GM23248 (cell line): ENCODE results near the gene ITGA8. TPM values are rescaled to one million over a fixed set of nuclear protein-coding genes. Genes with fewer than 3 reads are reported as not detected.
A peak's percentile ranks its signal among the peaks of the same experiment; 100 is the strongest.

Experiments
- DNase-seq: peaks from one replicate; pipeline ENCODE4 v3.0.0-alpha.2; 2015
- H2AFZ ChIP-seq: fragments of 200-600 bp; sonication (generic); 2 replicates; pipeline ENCODE4 v1.6.1; 2016; ENCODE audit warnings: antibody characterized with exemption
- H3F3A ChIP-seq: fragments of 200-600 bp; sonication (generic); 2 replicates; pipeline ENCODE4 v1.6.1; 2016; ENCODE audit warnings: mild to moderate bottlenecking, antibody characterized with exemption, mixed run types; ENCODE audit not compliant: insufficient read depth
- H3K27ac ChIP-seq: fragments of 200-600 bp; sonication (generic); 2 replicates; pipeline ENCODE4 v1.5.1; 2016; ENCODE audit warnings: mild to moderate bottlenecking
- H3K27me3 ChIP-seq: fragments of 200-600 bp; sonication (generic); replicated peaks from 2 replicates; pipeline ENCODE4 v1.6.1; 2016; ENCODE audit warnings: mild to moderate bottlenecking; ENCODE audit not compliant: insufficient read depth
- H3K36me3 ChIP-seq: fragments of 200-600 bp; sonication (generic); 2 replicates; pipeline ENCODE4 v1.6.1; 2016; ENCODE audit warnings: low read depth, mild to moderate bottlenecking
- H3K4me1 ChIP-seq: fragments of 200-600 bp; sonication (generic); 2 replicates; pipeline ENCODE4 v1.6.1; 2016; ENCODE audit warnings: mild to moderate bottlenecking; ENCODE audit not compliant: insufficient read depth
- H3K4me2 ChIP-seq: fragments of 200-600 bp; sonication (generic); one replicate; pipeline ENCODE4 v1.6.1; 2016; ENCODE audit warnings: mild to moderate bottlenecking; ENCODE audit not compliant: unreplicated experiment
- H3K4me3 ChIP-seq: fragments of 200-600 bp; sonication (generic); 2 replicates; pipeline ENCODE4 v1.5.1; 2016; ENCODE audit warnings: mild to moderate bottlenecking
- H3K79me2 ChIP-seq: fragments of 200-600 bp; sonication (generic); 2 replicates; pipeline ENCODE4 v1.6.1; 2016; ENCODE audit warnings: mild to moderate bottlenecking; ENCODE audit not compliant: insufficient read depth
- H3K9ac ChIP-seq: fragments of 200-600 bp; sonication (generic); 2 replicates; pipeline ENCODE4 v1.6.1; 2016; ENCODE audit warnings: mild to moderate bottlenecking
- H3K9me2 ChIP-seq: fragments of 200-600 bp; sonication (generic); 2 replicates; pipeline ENCODE4 v1.6.1; 2016; ENCODE audit warnings: mixed run types, mild to moderate bottlenecking, moderate library complexity; ENCODE audit not compliant: insufficient read depth
- H3K9me3 ChIP-seq: fragments of 200-600 bp; sonication (generic); one replicate; pipeline ENCODE4 v1.6.1; 2017; ENCODE audit warnings: low read depth
- H4K20me1 ChIP-seq: fragments of 200-600 bp; sonication (generic); 2 replicates; pipeline ENCODE4 v1.6.0; 2016; ENCODE audit not compliant: insufficient read depth
- EZH2 ChIP-seq: fragments of 200-600 bp; sonication (generic); IDR thresholded peaks from 2 replicates; pipeline ENCODE4 v1.6.1; 2018; ENCODE audit warnings: antibody characterized with exemption, mild to moderate bottlenecking; ENCODE audit not compliant: insufficient read depth, poor library complexity, severe bottlenecking
- EZH2phosphoT487 ChIP-seq: fragments of 200-600 bp; sonication (generic); IDR thresholded peaks from 2 replicates; pipeline ENCODE4 v1.6.1; 2018; ENCODE audit warnings: antibody characterized with exemption, moderate library complexity, mild to moderate bottlenecking, low read depth; ENCODE audit not compliant: insufficient read depth
- WGBS, 2 experiments: methylation state at CpG; one replicate each; pipeline ENCODE4 v1.1.6; 2015 to 2017; ENCODE audit warnings: low lambda C conversion rate in 2 of 2, low coverage in 1 of 2; ENCODE audit errors: missing lambda C conversion rate in 2 of 2; 5-methylcytosine and 5-hydroxymethylcytosine counted together
- in situ Hi-C: fragments of 300-500 bp; cut with MboI; formaldehyde crosslinking; loops from 2 replicates; pipeline ENCODE4 v1.15.0; 2020
- polyA plus RNA-seq: library from polyadenylated mRNA; unstranded; fragments of >200 nt; fragmentation: Nextera tagmentation; extraction: Ambion mirVana; gene quantifications from 2 replicates; pipeline ENCODE4 v1.2.1, GENCODE V29; 2016
- total RNA-seq: library from RNA; depleted of rRNA; stranded (reverse); fragments of >200 nt; shearing (Covaris generic); gene quantifications from 2 replicates; pipeline ENCODE4 v1.2.3, GENCODE V29; 2014

Gene ITGA8
- total and polyA plus RNA-seq, 2 experiments from 2014 or later, result 0.32 TPM; not detected in 1

DNA sequence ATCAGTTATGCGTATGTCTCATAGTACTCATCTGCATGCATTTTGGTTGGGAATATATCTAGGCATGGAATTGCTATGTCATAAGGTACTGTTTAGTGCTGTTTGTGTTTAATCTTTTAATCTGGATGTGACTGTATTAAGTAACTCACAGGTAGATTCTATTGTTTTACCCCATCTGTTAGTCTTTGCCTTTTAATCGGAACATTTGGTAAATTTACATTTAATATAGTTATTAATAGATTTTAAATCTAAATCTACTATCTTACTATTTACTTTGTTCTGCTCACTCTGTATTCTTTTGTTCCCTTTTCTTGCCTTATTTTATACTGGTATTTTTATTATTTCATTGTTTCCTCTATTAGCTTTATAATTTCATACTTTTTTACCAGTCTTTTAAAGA, 10.6 kb upstream of the ITGA8 start:
- no peak for TF ChIP-seq EZH2phosphoT487
- no peak for TF ChIP-seq EZH2
- Histone ChIP-seq H3K9me2 (no peaks in the 10 kb centered on the region), H3K4me3 (no peak overlapping the region), H3K27ac (no peak overlapping the region), H3K9me3 (no peaks in the 10 kb centered on the region), H3K27me3 (no peaks in the 10 kb centered on the region), H3K9ac (no peak overlapping the region), H3K4me2 (no peak overlapping the region), H3K4me1 (no peaks in the 10 kb centered on the region), H3F3A (no peaks in the 10 kb centered on the region), H3K79me2 (no peaks in the 10 kb centered on the region), H3K36me3 (no peaks in the 10 kb centered on the region), H4K20me1 (no peaks in the 10 kb centered on the region), H2AFZ (no peak overlapping the region)
- no peak for DNase-seq
- in situ Hi-C loops, result no loop called here
- WGBS, 2 experiments, result 88% methylated on average over 2 of the region's 2 CpGs

GRCh38 chr10:15729890-15730289, 10.2 kb upstream of the ITGA8 start:
- no peak overlapping the region for H3K4me3 ChIP-seq
- H3F3A ChIP-seq, result no peaks in the 10 kb centered on the region
- H3K9me3 ChIP-seq, result no peaks in the 10 kb centered on the region
- H3K4me2 ChIP-seq, result no peak overlapping the region
- 82 to 83% methylated on average over 7 of the region's 7 CpGs for WGBS, 2 experiments
- no peaks in the 10 kb centered on the region for H3K9me2 ChIP-seq
- no peak for DNase-seq
- in situ Hi-C loops, result no loop called here
- no peaks in the 10 kb centered on the region for H3K4me1 ChIP-seq
- H3K79me2 ChIP-seq, result no peaks in the 10 kb centered on the region
- H2AFZ ChIP-seq, result no peak overlapping the region
- no peak overlapping the region for H3K9ac ChIP-seq
- H3K36me3 ChIP-seq, result no peaks in the 10 kb centered on the region
- no peak overlapping the region for H3K27ac ChIP-seq
- TF ChIP-seq EZH2 (no peak), EZH2phosphoT487 (no peak)
- H3K27me3 ChIP-seq, result no peaks in the 10 kb centered on the region
- H4K20me1 ChIP-seq, result no peaks in the 10 kb centered on the region

GRCh38 chr10:15726042-15726441, 6.3 kb upstream of the ITGA8 start:
- no peak for TF ChIP-seq EZH2
- TF ChIP-seq EZH2phosphoT487, result no peak
- Histone ChIP-seq H2AFZ (no peak overlapping the region), H3K27ac (no peak overlapping the region), H3K4me2 (no peak overlapping the region), H4K20me1 (no peaks in the 10 kb centered on the region), H3K36me3 (no peaks in the 10 kb centered on the region), H3K4me3 (no peak overlapping the region), H3K9me2 (no peaks in the 10 kb centered on the region), H3K4me1 (no peaks in the 10 kb centered on the region), H3K9me3 (no peaks in the 10 kb centered on the region), H3F3A (no peaks in the 10 kb centered on the region), H3K9ac (no peak overlapping the region), H3K27me3 (peaks cover 3% of the 10 kb centered on the region; the same call in 1 of the 2 replicates), H3K79me2 (no peaks in the 10 kb centered on the region)
- 88% methylated on average over 1 of the region's 1 CpG; no CpG with 5 or more reads in 1 of the 2 experiments for whole genome bisulfite sequencing, 2 experiments
- in situ Hi-C loops, result no loop called here
- DNase-seq, result no peak

DNA sequence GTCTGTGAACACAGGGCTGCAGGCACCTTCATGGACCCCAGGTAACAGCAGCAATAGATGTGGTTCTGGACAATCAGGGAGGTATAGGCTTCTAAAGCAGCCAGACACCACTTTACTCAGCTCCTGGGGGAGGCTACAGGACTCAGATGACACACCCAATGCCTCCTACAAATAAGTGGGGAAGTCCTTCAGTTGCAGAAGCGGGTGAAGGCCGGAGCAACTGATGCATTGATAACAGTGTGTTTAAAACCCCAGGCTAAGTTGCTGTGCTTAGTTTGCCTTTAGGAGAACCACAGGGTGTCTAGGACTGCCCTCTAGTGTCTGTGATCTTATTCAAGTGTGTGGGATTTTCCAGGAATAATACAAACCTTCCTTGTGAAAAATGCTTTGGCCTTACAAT, 5.9 kb upstream of the ITGA8 start:
- H3K9me3 ChIP-seq, result no peaks in the 10 kb centered on the region
- no peaks in the 10 kb centered on the region for H3K4me1 ChIP-seq
- no peak overlapping the region for H3K27ac ChIP-seq
- no peaks in the 10 kb centered on the region for H3K36me3 ChIP-seq
- H3K4me2 ChIP-seq, result no peak overlapping the region
- peak; percentile 81 for DNase-seq
- no peak overlapping the region for H3K4me3 ChIP-seq
- peaks cover 5% of the 10 kb centered on the region for H3K27me3 ChIP-seq
- H3K9ac ChIP-seq, result no peak overlapping the region
- H3K9me2 ChIP-seq, result no peaks in the 10 kb centered on the region
- H2AFZ ChIP-seq, result no peak overlapping the region
- no peaks in the 10 kb centered on the region for H4K20me1 ChIP-seq
- no peaks in the 10 kb centered on the region for H3F3A ChIP-seq
- TF ChIP-seq EZH2, result no peak
- no peak for TF ChIP-seq EZH2phosphoT487
- in situ Hi-C loops, result no loop called here
- no peaks in the 10 kb centered on the region for H3K79me2 ChIP-seq
- WGBS, 2 experiments, result 0 to 7% methylated on average over 2 of the region's 2 CpGs

GRCh38 chr10:15724683-15725082, 5.0 kb upstream of the ITGA8 start:
- in situ Hi-C loops, result loop anchor here (5.0 kb wide), 1 partner anchor 292 kb away; no protein-coding TSS in a partner anchor
- Histone ChIP-seq H3K4me2 (no peak overlapping the region), H3K9me3 (no peaks in the 10 kb centered on the region), H3K9ac (no peak overlapping the region), H3F3A (no peaks in the 10 kb centered on the region), H2AFZ (no peak overlapping the region), H3K9me2 (no peaks in the 10 kb centered on the region), H3K27ac (no peak overlapping the region), H3K4me1 (no peaks in the 10 kb centered on the region), H4K20me1 (no peaks in the 10 kb centered on the region), H3K27me3 (peaks cover 12% of the 10 kb centered on the region), H3K4me3 (no peak overlapping the region), H3K36me3 (no peaks in the 10 kb centered on the region), H3K79me2 (no peaks in the 10 kb centered on the region)
- 93 to 96% methylated on average over 2 of the region's 2 CpGs for WGBS, 2 experiments
- TF ChIP-seq EZH2, result no peak
- DNase-seq, result no peak
